ENCODE data around the gene AOPEP.
"Not testable (repeated sequence)": the region's sequence is repeated elsewhere in the genome, so short reads cannot be mapped to it uniquely, and the experiment has no call there.

AOPEP gene

DNA sequence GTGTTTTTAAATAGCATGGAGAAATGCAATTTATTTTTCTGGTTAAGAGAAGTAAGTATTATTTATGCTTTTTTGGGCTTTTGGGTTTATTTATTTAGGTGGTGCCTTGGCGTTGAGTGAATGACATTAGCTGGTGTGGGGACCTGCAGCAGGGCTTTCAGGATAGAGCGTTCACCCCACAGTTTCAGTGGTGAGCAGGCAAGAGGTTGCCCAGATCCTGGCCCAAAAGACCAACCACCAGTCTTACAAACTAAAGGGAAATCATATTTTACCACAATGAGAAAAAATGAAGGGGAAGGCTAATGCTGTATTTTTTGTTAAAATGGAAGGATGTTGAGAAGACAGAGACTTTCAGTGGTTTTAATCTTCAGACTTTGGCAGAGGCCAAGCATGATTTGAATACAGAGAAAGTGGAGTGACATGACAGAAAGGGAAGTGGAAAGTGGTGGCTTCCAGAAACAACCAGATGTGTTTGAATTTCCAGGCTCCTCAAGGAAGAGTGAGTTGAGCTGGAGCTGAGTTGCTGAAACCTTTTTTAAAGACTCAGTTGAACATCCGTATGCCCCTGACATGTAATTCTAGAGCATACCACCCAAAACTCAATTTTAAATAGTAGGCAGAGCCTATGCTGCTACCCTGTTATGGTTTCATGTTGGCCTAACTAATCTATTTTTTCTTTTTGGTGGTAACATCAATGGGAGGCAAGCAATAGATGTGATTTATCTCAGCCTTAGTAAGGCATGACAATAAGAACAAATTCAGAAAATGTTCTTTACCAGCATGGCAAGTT is 94.8 kb downstream of the AOPEP start:
- DNase-seq, result no peak

DNA sequence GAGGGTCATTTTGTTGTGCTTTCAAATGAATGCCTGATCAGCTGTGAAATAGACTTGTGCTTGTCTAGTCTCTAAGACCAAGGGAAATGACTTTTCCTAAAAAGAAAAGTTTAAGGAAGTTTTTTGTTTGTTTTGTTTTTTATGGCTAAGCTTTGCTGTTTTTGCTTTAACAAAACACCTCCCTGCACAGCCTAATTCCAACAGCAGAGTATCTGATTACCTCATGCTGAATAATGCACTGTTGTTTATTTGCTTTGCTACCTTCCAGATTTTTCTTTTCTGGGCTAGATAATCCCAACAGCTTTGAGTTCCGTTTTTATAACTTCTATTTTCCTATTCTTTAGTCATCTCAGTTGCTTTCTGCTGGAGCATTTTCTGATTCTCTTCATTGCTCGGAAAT is 95.8 kb downstream of the AOPEP start:
- DNase-seq, result no peak

DNA sequence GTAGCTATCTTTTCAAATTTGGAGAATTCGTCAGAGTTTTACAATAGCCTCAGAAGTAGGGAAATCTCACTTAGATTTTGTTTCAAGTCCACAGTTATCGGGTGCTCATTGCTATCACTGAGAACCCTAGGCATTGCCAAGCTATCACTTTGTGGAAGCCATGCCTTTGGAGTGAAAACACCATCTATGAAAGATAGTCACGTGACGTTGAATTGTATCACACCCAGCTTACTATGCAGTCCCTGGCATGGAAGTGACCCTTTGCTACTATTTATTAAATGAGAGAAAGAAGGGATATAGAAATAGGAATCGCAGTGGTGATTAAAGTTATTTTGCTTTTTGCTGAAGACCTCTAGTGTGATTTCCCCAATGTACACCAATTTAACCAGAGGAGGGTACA is 97.2 kb downstream of the AOPEP start:
- DNase-seq, result no peak

DNA sequence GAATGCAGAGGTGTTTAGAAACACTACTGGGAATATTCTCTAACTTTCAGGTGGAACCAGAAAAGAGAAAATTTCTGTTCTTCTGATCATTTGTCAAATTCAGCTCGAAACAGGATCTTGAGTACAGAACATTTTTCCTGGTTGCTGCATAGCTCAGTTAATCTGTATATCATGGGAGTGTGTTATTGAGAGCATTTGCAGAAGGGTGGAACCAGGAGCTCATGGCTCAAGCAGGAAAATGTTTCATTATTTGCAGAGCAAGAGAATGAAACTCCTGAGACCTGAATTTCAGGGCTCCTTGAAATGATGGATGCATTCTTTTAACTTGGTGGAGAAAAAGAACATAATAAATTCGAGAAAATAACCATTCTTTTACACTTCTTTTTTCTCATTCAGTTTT is 97.9 kb downstream of the AOPEP start:
- no peak for DNase-seq

DNA sequence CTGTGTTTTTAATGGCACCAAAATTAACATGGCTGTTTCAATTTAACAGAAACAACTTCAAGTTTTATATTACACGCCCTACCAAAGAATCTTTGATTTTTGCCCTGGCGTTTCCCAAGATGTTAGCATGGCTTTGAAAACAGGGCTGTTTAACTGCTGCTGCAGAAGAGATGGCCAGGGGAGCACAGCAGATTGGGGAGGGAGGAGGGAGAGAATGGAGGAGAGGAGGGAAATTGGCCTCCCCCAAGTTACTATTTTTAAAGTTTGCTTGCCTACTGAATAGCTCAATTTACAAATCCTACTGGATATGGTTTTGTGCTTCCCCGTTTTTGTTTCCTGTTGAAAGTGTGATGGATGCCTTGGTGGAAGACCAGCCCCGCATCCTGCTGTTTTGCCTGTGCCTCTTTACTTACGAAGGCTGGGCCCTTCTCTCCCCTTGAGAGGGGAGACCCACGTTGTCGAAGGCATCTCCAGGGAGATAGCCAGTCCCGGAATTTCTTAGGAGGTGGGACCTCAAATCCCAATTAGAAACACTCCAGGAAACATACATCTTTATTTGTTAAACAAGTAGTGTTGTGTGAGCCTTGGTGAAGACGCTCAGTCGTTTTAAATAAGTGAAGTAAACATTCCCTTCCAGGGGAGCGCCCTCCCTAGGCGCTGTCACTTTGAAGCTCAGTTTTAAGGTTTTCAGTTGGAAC is 98.6 kb downstream of the AOPEP start:
- no peak for DNase-seq

DNA sequence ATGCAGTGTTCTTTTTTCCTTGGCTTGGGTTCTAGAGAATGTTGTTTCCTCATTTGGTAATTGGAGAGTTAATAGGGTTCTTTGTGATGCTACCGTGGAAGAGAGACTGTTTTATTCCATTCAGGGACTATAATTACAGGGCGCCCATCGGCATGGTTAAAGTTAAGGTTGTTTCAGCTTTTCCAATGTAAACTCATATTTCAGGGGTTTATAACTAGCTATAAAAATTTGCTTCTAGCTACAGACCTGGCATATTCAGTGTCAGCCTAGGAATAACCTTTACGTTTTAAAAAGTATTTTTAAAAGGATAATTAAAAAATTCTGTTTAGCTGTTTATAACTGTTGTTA is 99.1 kb downstream of the AOPEP start:
- no peak for DNase-seq

DNA sequence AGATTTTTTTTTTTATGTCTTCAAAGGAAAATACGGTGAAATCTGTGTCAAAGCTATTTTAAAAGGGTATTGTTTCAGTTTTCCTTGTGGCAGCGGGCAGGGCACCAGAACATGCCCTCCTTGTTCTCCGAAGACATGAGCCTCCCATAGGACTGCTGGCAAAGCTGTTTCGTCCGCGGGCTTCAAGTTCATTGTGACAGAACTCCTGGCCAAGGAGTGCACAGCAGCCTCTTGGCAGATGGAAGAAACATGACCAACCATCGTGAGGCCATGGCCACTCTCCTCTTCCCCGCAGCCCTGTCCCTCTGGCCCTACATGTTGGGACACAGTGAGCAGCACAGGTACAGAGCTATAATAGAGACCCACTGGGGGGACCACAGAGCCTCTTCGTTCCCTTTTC is 99.5 kb downstream of the AOPEP start:
- DNase-seq, result no peak

DNA sequence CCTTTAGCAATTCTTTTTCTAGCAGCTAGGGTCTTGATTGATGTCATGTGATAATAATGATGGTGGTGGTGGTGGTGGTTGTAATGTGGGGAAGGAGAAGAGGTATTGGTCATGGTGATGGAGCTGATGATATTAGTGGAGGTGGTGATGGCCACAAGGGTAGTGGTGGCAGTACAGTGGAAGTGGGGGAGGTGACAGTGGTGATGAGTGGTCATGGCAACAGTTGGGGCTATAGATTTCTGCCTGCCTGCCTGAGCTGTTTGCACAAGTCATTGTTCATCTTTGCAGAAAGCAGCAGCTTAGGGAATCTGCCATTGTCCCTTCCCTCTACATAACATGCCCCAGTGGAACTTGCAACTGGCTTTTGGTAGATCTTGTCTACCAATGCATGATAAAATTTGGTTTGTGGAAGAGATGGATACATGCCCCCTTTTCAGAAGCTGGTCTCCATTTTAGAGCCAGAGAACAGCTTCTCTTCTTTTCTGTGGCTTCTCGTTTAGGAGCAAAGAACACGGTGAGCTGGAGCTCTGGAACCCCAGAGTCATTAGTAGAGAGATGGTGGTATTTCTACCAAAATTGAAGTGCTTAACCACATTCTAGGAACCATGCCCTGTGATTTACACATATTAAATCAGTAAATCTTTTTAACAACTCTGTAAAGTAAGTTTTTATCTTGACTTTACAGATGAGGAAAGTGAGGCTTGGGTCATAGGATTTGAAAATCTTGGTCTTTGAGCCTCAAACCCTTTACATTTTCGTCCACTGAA is 100.3 kb downstream of the AOPEP start:
- no peak for DNase-seq

DNA sequence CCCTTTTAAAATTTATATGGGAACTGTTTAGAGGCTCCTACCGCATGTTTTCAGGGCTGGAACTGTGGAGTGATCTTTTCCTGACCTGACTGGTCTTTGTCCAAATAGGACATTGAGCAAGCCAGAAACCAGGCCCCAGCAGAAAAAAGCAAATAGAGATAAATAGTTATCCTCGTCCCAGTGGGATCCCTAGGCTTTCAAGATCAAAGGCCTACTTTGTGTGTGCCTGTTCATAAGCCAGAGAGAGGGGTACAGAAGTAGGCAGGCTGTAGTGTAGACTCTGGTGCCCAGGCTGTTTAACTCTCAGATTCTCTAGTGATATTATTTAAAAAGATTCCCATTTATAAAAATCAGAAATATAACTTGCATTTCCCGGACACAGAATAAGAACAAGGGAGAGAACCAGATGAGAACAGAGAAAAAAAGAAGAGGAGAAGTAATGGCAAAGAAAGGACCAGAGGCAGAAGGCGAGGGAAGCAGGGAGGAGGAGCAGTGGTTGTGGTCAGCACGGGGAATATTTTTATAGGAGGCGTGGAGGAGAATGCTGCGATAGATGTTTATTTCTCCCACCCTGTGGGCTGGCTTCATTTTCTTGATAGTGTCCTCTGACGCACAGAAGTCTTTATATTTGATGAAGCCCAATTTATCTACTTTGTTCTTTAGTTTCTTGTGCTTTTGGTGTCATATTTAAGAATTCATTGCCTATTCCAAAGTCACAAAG is 101.2 kb downstream of the AOPEP start:
- DNase-seq, result no peak

DNA sequence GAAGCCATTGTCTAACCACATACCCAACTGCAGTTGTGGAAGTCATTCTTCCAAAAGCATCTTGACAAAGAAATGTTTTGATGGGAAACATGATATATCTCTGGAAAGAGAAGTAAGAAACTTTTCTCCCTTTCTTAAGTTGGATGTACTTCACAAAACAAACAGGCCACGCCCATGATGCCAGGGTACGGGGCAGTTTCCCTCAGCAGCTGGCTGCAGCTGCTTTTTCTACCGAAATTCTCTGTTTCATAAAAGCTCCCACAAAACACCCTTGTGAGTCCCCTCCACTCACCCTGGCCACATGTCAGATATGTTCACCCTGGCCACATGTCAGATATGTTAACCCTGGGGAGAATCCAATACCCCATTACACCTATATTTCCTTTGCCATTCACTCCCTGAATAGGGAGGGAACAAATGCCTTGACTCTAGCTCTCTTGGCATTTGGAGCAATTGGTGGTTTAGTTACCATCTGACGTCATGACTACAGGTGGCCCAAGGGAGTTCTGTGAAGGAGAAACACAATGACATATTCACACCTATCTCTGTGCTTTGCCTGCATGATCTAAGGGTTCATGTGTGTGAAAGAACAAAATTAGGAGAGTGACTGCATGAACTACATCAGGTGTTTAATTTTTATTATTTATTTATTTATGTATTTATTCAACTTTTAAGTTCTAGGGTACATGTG is 103.0 kb downstream of the AOPEP start:
- no peak for DNase-seq

DNA sequence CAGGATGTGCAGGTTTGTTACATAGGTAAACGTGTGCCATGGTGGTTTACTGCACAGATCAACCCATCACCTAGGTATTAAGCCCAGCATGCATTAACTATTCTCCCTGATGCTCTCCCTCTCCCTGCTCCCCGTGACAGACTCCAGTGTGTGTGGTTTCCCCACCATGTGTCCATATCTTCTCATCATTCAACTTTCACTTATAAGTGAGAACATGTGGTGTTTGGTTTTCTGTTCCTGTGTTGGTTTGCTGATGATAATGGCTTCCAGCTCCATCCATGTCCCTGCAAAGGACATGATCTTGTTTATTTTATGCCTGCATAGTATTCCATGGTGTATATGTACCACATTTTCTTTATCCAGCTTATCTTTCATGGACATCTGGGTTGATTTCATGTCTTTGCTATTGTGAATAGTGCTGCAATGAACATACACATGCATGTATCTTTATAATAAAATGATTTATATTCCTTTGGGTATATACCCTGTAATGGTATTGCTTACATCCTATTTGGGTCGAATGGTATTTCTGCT is 103.6 kb downstream of the AOPEP start:
- not testable (repeated sequence) for DNase-seq

DNA sequence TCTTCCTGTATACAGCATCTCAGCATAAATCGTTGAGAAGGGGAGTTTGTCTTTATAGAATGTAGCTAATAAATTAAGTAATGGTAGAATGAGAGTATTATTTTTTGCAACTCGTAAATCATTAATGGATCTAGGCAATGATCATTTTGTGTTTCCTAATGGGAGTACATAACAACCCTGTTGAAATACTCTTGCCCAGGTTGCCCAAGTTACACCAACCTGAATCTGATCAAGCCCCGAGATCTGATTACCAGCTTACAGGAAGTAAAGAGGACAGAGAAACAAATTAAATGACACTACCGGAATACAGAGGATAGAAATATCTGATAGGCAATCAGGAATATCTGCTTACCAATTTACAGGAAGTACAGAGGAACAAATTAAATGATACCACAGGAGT is 107.3 kb downstream of the AOPEP start:
- DNase-seq, result no peak

DNA sequence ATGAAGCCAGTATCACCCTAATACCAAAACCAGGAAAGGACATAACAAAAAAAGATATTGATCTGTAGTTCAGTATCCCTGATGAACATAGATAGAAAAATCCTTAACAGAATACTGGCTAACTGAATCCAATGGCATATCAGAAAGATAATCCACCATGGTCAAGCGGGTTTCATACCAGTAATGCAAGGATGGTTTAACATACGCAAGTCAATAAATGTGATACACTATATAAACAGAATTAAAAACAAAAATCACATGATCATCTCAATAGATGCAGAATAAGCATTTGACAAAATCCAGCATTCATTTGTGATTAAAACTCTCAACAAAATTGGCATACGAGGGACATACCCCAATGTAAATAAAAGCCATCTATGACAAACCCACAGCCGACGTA is 110.9 kb downstream of the AOPEP start:
- DNase-seq, result no peak

DNA sequence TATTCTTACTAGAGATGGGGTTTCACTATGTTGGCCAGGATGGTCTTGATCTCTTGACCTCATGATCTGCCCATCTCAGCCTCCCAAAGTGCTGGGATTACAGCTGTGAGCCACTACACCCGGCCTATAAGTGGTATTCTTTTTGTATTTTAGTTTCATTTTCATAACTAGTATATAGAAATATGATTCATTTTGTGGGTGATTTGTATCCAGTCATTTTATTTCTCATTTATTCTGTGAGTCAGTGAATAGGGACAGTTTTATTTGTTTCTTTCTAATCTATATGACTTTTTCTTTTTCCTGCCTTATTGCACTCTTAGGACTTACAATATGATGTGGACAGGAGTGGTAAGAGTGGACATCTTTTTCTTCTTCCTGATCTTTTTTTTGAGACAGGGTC is 112.9 kb downstream of the AOPEP start:
- DNase-seq, result no peak

DNA sequence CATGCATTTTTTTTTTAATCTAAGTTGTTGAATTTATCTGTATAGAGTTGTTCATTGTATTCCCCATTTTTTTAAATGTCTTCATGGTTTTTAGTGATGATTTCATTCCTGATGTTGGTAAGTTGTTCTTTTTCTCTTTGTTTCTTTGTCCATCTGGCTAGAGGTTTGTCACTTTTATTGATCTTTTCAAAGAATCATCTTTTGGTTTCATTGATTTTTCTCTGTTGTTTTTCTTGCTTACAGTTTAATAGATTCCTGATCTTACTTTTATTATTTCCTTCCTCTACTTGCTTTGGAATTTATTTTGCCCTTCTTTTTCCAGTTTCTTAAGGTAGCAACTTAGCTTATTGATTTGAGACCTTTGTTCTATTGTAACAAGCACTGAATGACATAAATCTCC is 114.2 kb downstream of the AOPEP start:
- DNase-seq, result no peak

DNA sequence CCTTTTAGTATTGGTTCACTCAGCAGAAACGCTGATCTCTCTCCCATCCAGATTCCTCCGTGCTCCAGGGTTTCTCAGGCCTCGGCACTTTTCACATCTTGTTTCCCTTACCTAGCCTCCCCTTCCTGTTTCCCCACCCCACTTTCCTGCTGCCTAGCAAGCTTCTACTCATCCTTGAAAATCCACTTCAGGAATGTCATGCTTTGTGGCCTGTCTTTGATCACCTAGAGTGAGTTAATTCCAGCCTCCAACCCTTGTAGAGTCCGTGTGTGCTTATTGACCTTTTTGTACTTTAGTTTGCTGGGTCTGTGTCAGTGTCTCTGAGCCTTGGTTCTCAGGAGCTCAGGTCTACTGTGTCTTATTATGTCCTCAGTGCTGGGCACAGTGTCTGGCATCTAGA is 116.6 kb downstream of the AOPEP start:
- no peak for DNase-seq

DNA sequence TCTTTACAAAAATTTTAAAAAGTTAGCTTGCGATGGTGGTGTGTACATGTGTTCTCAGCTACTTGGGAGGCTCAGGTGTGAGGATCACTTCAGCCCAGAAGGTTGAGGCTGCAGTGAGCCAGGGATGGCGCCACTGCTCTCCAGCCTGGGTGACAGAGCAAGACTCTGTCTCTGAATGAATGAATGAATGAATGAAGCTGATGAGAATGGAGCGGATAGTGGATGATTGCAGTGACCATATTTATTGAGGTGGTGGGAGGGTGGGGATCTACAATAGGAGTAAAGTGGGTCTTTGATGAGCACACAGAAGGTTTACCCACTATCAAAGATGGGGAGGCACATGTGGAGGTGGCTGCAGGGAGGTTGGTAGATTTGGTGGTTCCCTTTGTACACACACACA is 120.2 kb downstream of the AOPEP start:
- DNase-seq, result no peak

DNA sequence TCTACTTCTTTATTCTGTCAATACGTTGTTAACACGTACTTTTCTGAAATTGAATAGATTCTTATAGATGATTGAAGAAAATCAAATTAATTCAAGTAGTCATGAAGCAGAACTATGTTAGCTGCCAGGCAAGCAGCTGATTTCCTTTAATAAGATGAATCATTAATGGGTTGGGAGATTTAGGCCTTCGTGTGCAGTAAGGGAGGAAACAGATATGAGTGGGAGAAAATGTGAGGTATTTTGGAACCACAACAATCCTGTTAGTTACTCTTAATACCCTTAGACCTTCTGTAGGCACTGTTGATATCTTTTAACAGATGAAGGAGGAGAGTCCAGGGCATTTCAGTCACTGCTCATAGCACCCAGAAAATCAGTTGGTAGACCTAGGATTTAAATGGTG is 121.0 kb downstream of the AOPEP start:
- no peak for DNase-seq

DNA sequence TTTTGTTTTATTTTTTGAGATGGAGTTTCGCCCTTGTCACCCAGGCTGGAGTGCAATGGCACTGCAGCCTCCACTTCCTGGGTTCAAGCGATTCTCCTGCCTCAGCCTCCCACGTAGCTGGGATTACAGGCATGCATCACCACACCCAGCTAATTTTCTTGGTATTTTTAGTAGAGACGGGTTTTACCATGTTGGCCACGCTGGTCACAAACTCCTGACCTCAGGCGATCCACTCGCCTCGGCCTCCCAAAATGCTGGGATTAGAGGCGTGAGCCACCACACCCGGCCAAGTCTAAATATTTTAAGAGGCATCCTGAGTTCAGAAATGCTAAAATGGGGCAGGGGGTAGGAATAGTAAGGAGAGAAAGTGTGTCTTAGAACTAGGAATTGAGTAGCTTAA is 122.3 kb downstream of the AOPEP start:
- DNase-seq, result not testable (repeated sequence)

DNA sequence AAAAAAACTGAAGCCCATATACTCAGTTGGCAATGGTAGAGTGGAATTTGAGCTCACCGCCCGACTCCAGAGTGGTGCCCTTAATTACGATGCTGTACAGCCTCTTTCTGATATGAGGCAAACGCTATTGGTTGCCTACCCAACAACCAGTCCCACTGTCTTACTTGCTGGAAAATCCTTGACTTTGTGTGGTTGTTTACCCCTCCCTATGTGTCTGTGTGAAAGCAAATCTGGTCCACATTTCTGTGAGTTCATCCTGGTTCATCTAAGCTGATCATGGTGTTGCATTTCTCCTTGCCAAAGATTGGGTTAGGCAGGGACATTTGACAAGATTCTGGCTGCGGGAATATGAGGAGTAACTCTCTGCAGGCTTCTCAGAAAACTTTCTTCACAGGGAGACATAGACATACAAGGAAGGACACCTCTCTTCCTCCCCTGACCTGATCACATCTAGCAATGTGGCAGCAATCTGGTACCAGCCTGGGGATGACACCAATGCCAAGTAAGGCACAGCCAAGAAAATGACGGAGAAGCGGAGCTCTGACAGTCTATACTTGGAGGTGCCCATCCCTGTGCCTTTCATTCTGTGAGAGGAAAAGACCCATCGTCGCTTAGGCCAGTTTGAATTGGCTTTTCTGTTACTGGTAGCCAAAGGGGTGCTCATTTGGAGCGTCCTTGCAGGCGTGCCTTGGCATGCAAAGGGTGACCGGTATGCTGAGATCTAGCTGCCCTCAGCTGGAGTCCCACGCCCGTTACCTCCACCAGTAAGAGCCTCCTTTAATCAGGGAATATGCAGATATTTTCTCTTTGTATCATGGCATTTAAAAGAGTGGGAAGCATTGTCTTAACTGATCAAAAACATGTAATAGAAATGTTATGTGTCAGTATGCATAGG is 124.3 kb downstream of the AOPEP start:
- DNase-seq, result no peak

DNA sequence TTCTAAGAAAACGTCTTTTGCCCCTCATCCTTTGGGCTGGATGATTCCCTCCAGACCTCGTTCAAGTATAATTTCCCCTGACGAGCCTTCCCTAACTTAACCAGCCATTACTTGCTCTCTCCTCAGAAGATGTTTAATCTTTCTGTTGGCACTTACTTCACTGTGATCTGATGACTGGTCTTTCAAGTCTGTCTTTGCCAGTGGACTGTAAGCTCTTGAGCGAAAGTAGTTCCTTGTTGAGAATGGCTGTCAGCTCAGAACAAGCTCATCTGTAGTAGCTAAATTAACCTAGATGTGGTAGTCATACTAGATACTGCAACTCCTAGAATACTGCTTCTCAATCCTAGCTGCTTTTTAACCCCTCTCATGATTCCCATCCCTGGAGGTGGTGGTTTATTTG is 125.0 kb downstream of the AOPEP start:
- DNase-seq, result no peak
